Epithelial cell of alveolus of lung (primary cell): ENCODE data around the gene CD33. TPM values are rescaled to one million over a fixed set of nuclear protein-coding genes. Genes with fewer than 3 reads are reported as not detected.

Source experiments
- total RNA-seq: library from RNA; depleted of rRNA; stranded (reverse); fragments of >200 nt; gene quantifications from 2 replicates; pipeline ENCODE4 v1.2.1, GENCODE V29; 2015

The CD33 gene
- total RNA-seq: not detected in 2 replicates

GRCh38 chr19:51224898-51225393 is at the start of gene CD33:
TSS of gene CD33 (plus strand) at chr19:51225080. CDS start at chr19:51225119, 39 bp downstream.

GRCh38 chr19:51250786-51251467 is 26.0 kb downstream of the CD33 start, which contains the start of gene SIGLECL1:
TSS of gene SIGLECL1 (plus strand) at chr19:51251080. CDS start at chr19:51264073, 12,993 bp downstream.

Other genes with a start within 250 kb of the CD33 start
- gene KLK7, start 241.2 kb upstream of the CD33 start, total RNA-seq: not detected in 2 replicates
- not detected in 2 replicates for gene KLK8, start 223.5 kb upstream of the CD33 start, total RNA-seq
- gene KLK10, start 205.4 kb upstream of the CD33 start, total RNA-seq: not detected in 2 replicates
- not detected in 2 replicates for gene KLK11, start 198.5 kb upstream of the CD33 start, total RNA-seq
- not detected in 2 replicates for gene KLK12, start 190.1 kb upstream of the CD33 start, total RNA-seq
- not detected in 2 replicates for gene KLK13, start 160.0 kb upstream of the CD33 start, total RNA-seq
- gene KLK14, start 142.2 kb upstream of the CD33 start, total RNA-seq: not detected in 2 replicates
- gene CTU1, start 116.7 kb upstream of the CD33 start, total RNA-seq: 11.0 and 19.1 TPM in 2 replicates
- gene SIGLEC9, start 100.2 kb upstream of the CD33 start, total RNA-seq: not detected in 2 replicates
- gene SIGLEC7, start 82.8 kb upstream of the CD33 start, total RNA-seq: not detected in 2 replicates
- not detected in 2 replicates for gene SIGLECL1, start 26.0 kb downstream of the CD33 start, total RNA-seq
- gene IGLON5, start 86.6 kb downstream of the CD33 start, total RNA-seq: under 0.01 and 1.8 TPM in 2 replicates
- gene VSIG10L, start 117.1 kb downstream of the CD33 start, total RNA-seq: 0.91 and 1.8 TPM in 2 replicates
- 103 and 128 TPM in 2 replicates for gene ETFB, start 141.3 kb downstream of the CD33 start, total RNA-seq
- gene CLDND2, start 143.9 kb downstream of the CD33 start, total RNA-seq: not detected in 2 replicates
- not detected in 2 replicates for gene NKG7, start 147.6 kb downstream of the CD33 start, total RNA-seq
- not detected in 2 replicates for gene LIM2, start 162.9 kb downstream of the CD33 start, total RNA-seq
- gene C19orf84, start 165.5 kb downstream of the CD33 start, total RNA-seq: not detected in 2 replicates
- gene SIGLEC10, start 192.6 kb downstream of the CD33 start, total RNA-seq: not detected in 2 replicates
- gene SIGLEC8, start 233.4 kb downstream of the CD33 start, total RNA-seq: not detected in 2 replicates